HepG2 (cell line): ENCODE data around the gene TNFAIP8L2. TPM values are rescaled to one million over a fixed set of nuclear protein-coding genes. Genes with fewer than 3 reads are reported as not detected.
A peak's percentile ranks its signal among the peaks of the same experiment; 100 is the strongest.

Experiments used
- BORCS8-MEF2B ChIP-seq: sonication (generic); formaldehyde crosslinking; IDR thresholded peaks from 2 replicates; pipeline ENCODE4 v1.8.0; 2022; ENCODE audit warnings: mild to moderate bottlenecking, missing genetic modification reagents
- DZIP1 ChIP-seq: sonication (generic); formaldehyde crosslinking; IDR thresholded peaks from 2 replicates; pipeline ENCODE4 v1.5.0; 2020; ENCODE audit warnings: mild to moderate bottlenecking, missing genetic modification reagents
- ISL2 ChIP-seq: sonication (generic); formaldehyde crosslinking; IDR thresholded peaks from 2 replicates; pipeline ENCODE4 v1.5.0; 2020; ENCODE audit warnings: missing genetic modification reagents
- KLF16 ChIP-seq, 2 experiments: sonication (generic) in 1 of 2; formaldehyde crosslinking in 1 of 2; IDR thresholded peaks; 2 replicates each; pipeline versions ENCODE4 v1.6.1 to v1.8.0; 2016 to 2023; ENCODE audit warnings: missing genetic modification reagents in 2 of 2, missing compliant biosample characterization in 1 of 2
- MIER3 ChIP-seq: IDR thresholded peaks from 2 replicates; pipeline ENCODE4 v1.6.1; 2016; ENCODE audit warnings: missing compliant biosample characterization, borderline replicate concordance
- PPARG ChIP-seq: conservative IDR thresholded peaks from 2 replicates; pipeline ENCODE4 v1.6.1; 2016; ENCODE audit warnings: missing biosample characterization, missing genetic modification reagents
- PRDM10 ChIP-seq: sonication (generic); formaldehyde crosslinking; IDR thresholded peaks from 2 replicates; pipeline ENCODE4 v1.4.0; 2020; ENCODE audit warnings: low read depth, missing genetic modification reagents
- PRPF4 ChIP-seq: fragments of 200-400 bp; formaldehyde crosslinking; IDR thresholded peaks from 2 replicates; pipeline ENCODE4 v1.6.1; 2016; ENCODE audit warnings: low read length, low read depth; ENCODE audit not compliant: poor library complexity, severe bottlenecking
- SRSF4 ChIP-seq: fragments of 200-400 bp; formaldehyde crosslinking; IDR thresholded peaks from one replicate; pipeline ENCODE4 v1.6.1; 2018; ENCODE audit warnings: mild to moderate bottlenecking, low read depth, low read length, moderate library complexity; ENCODE audit not compliant: poor library complexity, severe bottlenecking
- SYNCRIP ChIP-seq: fragments of 200-400 bp; formaldehyde crosslinking; IDR thresholded peaks from 2 replicates; pipeline ENCODE4 v1.6.1; 2018; ENCODE audit warnings: mild to moderate bottlenecking, low read depth, low read length; ENCODE audit not compliant: insufficient read depth
- ZNF251 ChIP-seq: sonication (generic); formaldehyde crosslinking; IDR thresholded peaks from 2 replicates; pipeline ENCODE4 v1.9.0; 2021; ENCODE audit warnings: mild to moderate bottlenecking, missing genetic modification reagents
- ZNF331 ChIP-seq: sonication (generic); formaldehyde crosslinking; IDR thresholded peaks from 2 replicates; pipeline ENCODE4 v1.4.0; 2020; ENCODE audit warnings: missing genetic modification reagents
- ZNF335 ChIP-seq: sonication (generic); formaldehyde crosslinking; IDR thresholded peaks from 2 replicates; pipeline ENCODE4 v1.4.0; 2020; ENCODE audit warnings: missing genetic modification reagents
- ZNF598 ChIP-seq: sonication (generic); formaldehyde crosslinking; IDR thresholded peaks from 2 replicates; pipeline ENCODE4 v1.5.1; 2020; ENCODE audit warnings: mild to moderate bottlenecking, missing genetic modification reagents, borderline replicate concordance
- ZNF747 ChIP-seq: sonication (generic); formaldehyde crosslinking; IDR thresholded peaks from 2 replicates; pipeline ENCODE4 v1.8.1; 2023; ENCODE audit warnings: missing genetic modification reagents, mild to moderate bottlenecking, borderline replicate concordance
- ZNF773 ChIP-seq: sonication (generic); formaldehyde crosslinking; IDR thresholded peaks from 2 replicates; pipeline ENCODE4 v1.4.0; 2020; ENCODE audit warnings: missing genetic modification reagents, borderline replicate concordance
- polyA plus RNA-seq, 8 experiments: library from polyadenylated mRNA; depleted of rRNA in 3 of 8; stranded (reverse) in 7 of 8; unstranded in 1 of 8; fragments of >200 nt; fragmentation: Illumina TruSeq in 4 of 8; extraction: Trizol in 4 of 8; gene quantifications; 2 replicates each; pipeline versions ENCODE4 v1.2.1 to v1.2.3, GENCODE V29; 2011 to 2016; ENCODE audit warnings: low read depth in 4 of 8, missing spikeins in 1 of 8, mixed read lengths in 1 of 8; ENCODE audit not compliant: insufficient read depth in 1 of 8
- total RNA-seq, 5 experiments: library from RNA; depleted of rRNA; stranded (reverse); fragments of >200 nt; fragmentation: Illumina TruSeq; extraction: Trizol; gene quantifications; 2 replicates each; pipeline ENCODE4 v1.2.3, GENCODE V29; 2016; ENCODE audit warnings: low read depth in 1 of 5
- TF ChIP-seq, protein P1 (sequence below): IDR thresholded peaks from 2 replicates; pipeline ENCODE4 v1.6.1; 2016; ENCODE audit warnings: missing genetic modification reagents, missing compliant biosample characterization
- TF ChIP-seq, protein P2 (sequence below): conservative IDR thresholded peaks from 2 replicates; pipeline ENCODE4 v1.6.1; 2018; ENCODE audit warnings: missing genetic modification reagents
- TF ChIP-seq, protein P3 (sequence below): sonication (generic); formaldehyde crosslinking; IDR thresholded peaks from 2 replicates; pipeline ENCODE4 v1.4.0; 2020; ENCODE audit warnings: missing genetic modification reagents

The TNFAIP8L2 gene
- total and polyA plus RNA-seq, 2 of the 13 experiments (the other 11 are each of a cell fraction or from before 2014, with no cell fraction given), result not detected

- TF ChIP-seq DZIP1 (CRISPR knock-in tag) (no peak), ZNF331 (CRISPR knock-in tag) (no peak; the same call in 1 of the 2 replicates), KLF16 (CRISPR knock-in tag; IDR thresholded peaks at IDR 0.05) (no peak; a peak in 1 of 4 replicates), ZNF251 (no peak), MIER3 (CRISPR knock-in tag) (no peak), PPARG (CRISPR knock-in tag) (no peak), SRSF4 (no peak), SYNCRIP (no peak), ZNF598 (CRISPR knock-in tag) (peak; percentile 7; the same call in 1 of the 2 replicates), ZNF773 (no peak), ISL2 (0 out of 2 replicates have a peak, but pooled peaks have one; percentile 11), PRPF4 (no peak), PRDM10 (CRISPR knock-in tag) (no peak), ZNF335 (CRISPR knock-in tag) (no peak), BORCS8-MEF2B (CRISPR knock-in tag) (0 out of 2 replicates have a peak, but pooled peaks have one; percentile 40), ZNF747 (0 out of 2 replicates have a peak, but pooled peaks have one; percentile 0)
- TF ChIP-seq, protein P1, sequence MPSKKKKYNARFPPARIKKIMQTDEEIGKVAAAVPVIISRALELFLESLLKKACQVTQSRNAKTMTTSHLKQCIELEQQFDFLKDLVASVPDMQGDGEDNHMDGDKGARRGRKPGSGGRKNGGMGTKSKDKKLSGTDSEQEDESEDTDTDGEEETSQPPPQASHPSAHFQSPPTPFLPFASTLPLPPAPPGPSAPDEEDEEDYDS, result peak; percentile 94
- TF ChIP-seq, protein P2, sequence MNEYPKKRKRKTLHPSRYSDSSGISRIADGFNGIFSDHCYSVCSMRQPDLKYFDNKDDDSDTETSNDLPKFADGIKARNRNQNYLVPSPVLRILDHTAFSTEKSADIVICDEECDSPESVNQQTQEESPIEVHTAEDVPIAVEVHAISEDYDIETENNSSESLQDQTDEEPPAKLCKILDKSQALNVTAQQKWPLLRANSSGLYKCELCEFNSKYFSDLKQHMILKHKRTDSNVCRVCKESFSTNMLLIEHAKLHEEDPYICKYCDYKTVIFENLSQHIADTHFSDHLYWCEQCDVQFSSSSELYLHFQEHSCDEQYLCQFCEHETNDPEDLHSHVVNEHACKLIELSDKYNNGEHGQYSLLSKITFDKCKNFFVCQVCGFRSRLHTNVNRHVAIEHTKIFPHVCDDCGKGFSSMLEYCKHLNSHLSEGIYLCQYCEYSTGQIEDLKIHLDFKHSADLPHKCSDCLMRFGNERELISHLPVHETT (CRISPR knock-in tag), result no peak
- TF ChIP-seq, protein P3, sequence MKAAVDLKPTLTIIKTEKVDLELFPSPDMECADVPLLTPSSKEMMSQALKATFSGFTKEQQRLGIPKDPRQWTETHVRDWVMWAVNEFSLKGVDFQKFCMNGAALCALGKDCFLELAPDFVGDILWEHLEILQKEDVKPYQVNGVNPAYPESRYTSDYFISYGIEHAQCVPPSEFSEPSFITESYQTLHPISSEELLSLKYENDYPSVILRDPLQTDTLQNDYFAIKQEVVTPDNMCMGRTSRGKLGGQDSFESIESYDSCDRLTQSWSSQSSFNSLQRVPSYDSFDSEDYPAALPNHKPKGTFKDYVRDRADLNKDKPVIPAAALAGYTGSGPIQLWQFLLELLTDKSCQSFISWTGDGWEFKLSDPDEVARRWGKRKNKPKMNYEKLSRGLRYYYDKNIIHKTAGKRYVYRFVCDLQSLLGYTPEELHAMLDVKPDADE (CRISPR knock-in tag), result no peak
Measured at GRCh38 chr1:151198254-151199127, 42.0 kb downstream of the TNFAIP8L2 start, which contains the start of gene PIP5K1A (continued).
